K562 (cell line): ENCODE results near the gene PACSIN1. TPM values are rescaled to one million over a fixed set of nuclear protein-coding genes. Genes with fewer than 3 reads are reported as not detected.

Experiments used
- ATF7 ChIP-seq: fragments of 450-650 bp; IDR thresholded peaks from 2 replicates; pipeline ENCODE4 v1.7.1; 2014; ENCODE audit warnings: mild to moderate bottlenecking, moderate library complexity
- DEAF1 ChIP-seq: fragments of 450-650 bp; formaldehyde crosslinking; IDR thresholded peaks from 2 replicates; pipeline ENCODE4 v1.4.0; 2020; ENCODE audit warnings: mild to moderate bottlenecking, moderate library complexity
- EZH2 ChIP-seq: IDR thresholded peaks from 2 replicates; pipeline ENCODE4 v1.6.1; 2012; ENCODE audit warnings: low read depth, mild to moderate bottlenecking, inconsistent platforms, low read length, borderline replicate concordance
- FOXO4 ChIP-seq: fragments of 450-650 bp; formaldehyde crosslinking; IDR thresholded peaks from 2 replicates; pipeline ENCODE4 v1.4.0; 2020; ENCODE audit warnings: mild to moderate bottlenecking, moderate library complexity
- LEF1 ChIP-seq: fragments of 450-650 bp; IDR thresholded peaks from 2 replicates; pipeline ENCODE4 v1.6.1; 2016; ENCODE audit warnings: mild to moderate bottlenecking
- POLR2AphosphoS2 ChIP-seq: IDR thresholded peaks from 2 replicates; pipeline ENCODE4 v1.6.1; 2012; ENCODE audit warnings: low read length, improper control_type of control experiment
- POLR2B ChIP-seq: fragments of 450-650 bp; IDR thresholded peaks from 2 replicates; pipeline ENCODE4 v1.6.1; 2018; ENCODE audit warnings: low read depth; ENCODE audit not compliant: partially characterized antibody
- RBM22 ChIP-seq: fragments of 200-400 bp; formaldehyde crosslinking; IDR thresholded peaks from 2 replicates; pipeline ENCODE4 v1.6.1; 2018; ENCODE audit warnings: low read length, low read depth; ENCODE audit not compliant: poor library complexity, severe bottlenecking
- SAFB2 ChIP-seq: fragments of 200-400 bp; formaldehyde crosslinking; IDR thresholded peaks from 2 replicates; pipeline ENCODE4 v1.6.1; 2018; ENCODE audit warnings: borderline replicate concordance, low read length, low read depth, moderate library complexity; ENCODE audit not compliant: severe bottlenecking
- SMARCE1 ChIP-seq: fragments of 450-650 bp; IDR thresholded peaks from 2 replicates; pipeline ENCODE4 v1.7.1; 2016; ENCODE audit warnings: mild to moderate bottlenecking
- TAF15 ChIP-seq: fragments of 200-400 bp; formaldehyde crosslinking; IDR thresholded peaks from 2 replicates; pipeline ENCODE4 v1.6.1; 2017; ENCODE audit warnings: mild to moderate bottlenecking, low read depth, low read length, moderate library complexity
- TBP ChIP-seq: optimal IDR thresholded peaks from 2 replicates; pipeline ENCODE3; 2011; ENCODE audit warnings: low read depth, low read length, improper control_type of control experiment
- THRAP3 ChIP-seq: fragments of 450-650 bp; IDR thresholded peaks from 2 replicates; pipeline ENCODE4 v1.6.1; 2016; ENCODE audit warnings: mild to moderate bottlenecking, inconsistent platforms, borderline replicate concordance
- ZBTB1 ChIP-seq: sonication (generic); formaldehyde crosslinking; IDR thresholded peaks from 2 replicates; pipeline ENCODE4 v1.8.1; 2023; ENCODE audit warnings: missing genetic modification reagents, low read depth, mild to moderate bottlenecking, borderline replicate concordance
- ZNF830 ChIP-seq: fragments of 250-450 bp; sonication (Bioruptor Pico); IDR thresholded peaks from 2 replicates; pipeline ENCODE4 v1.5.0; 2021; ENCODE audit warnings: mild to moderate bottlenecking
- polyA plus RNA-seq, 8 experiments: library from polyadenylated mRNA; depleted of rRNA in 4 of 8; stranded (reverse) in 5 of 8; unstranded in 3 of 8; fragments of >200 nt; fragmentation: Nextera tagmentation in 2 of 8; fragmentation: Illumina TruSeq in 1 of 8; extraction: Ambion mirVana in 2 of 8; extraction: Trizol in 1 of 8; gene quantifications; 2 replicates each; pipeline versions ENCODE4 v1.2.1 to v1.2.3, GENCODE V29; 2011 to 2014; ENCODE audit warnings: inconsistent platforms in 1 of 8, missing spikeins in 1 of 8
- total RNA-seq, 7 experiments: library from RNA; depleted of rRNA in 6 of 7; stranded (reverse); fragments of >200 nt in 6 of 7; fragmentation: Illumina TruSeq in 2 of 7; extraction: Trizol in 2 of 7; gene quantifications; 2 replicates each; pipeline versions ENCODE4 v1.2.1 to v1.2.3, GENCODE V29; 2011 to 2021; ENCODE audit warnings: low replicate concordance in 1 of 7

PACSIN1 gene
- total and polyA plus RNA-seq, 9 of the 15 experiments (the other 6 are each of a cell fraction or from before 2014, with no cell fraction given) = 0.01 to 1.7 (median 0.45) TPM

GRCh38 chr6:34425498-34426410 lies 40.1 kb upstream of the PACSIN1 start, which contains the start of gene RPS10 (continued):
- 0 out of 2 replicates have a peak, but pooled peaks have one; percentile 73 for TF ChIP-seq FOXO4 (CRISPR knock-in tag)
- peak; percentile 90; the same call in 1 of the 2 replicates for TF ChIP-seq POLR2AphosphoS2
- peak; percentile 81 for TF ChIP-seq RBM22
- TF ChIP-seq LEF1 = no peak
- TF ChIP-seq POLR2B = peak; percentile 99
- TF ChIP-seq ZNF830 (CRISPR knock-in tag) = 0 out of 2 replicates have a peak, but pooled peaks have one; percentile 84
- TF ChIP-seq ATF7 = peak; percentile 83
- TF ChIP-seq EZH2 = no peak
- peak; percentile 58; the same call in 1 of the 2 replicates for TF ChIP-seq THRAP3
- TF ChIP-seq ZBTB1 = peak; percentile 95
- no peak for TF ChIP-seq SAFB2
- no peak for TF ChIP-seq SMARCE1
- TF ChIP-seq TBP = peak; percentile 96
- TF ChIP-seq TAF15 = no peak
- 0 out of 2 replicates have a peak, but pooled peaks have one; percentile 18 for TF ChIP-seq DEAF1
